GM18511 (cell line): ENCODE measurements around the gene C16orf74.

ENCODE experiments used
- ATAC-seq: cut with Tn5 transposase; IDR thresholded peaks from one replicate; pipeline ENCODE4 v1.9.1; 2021; ENCODE audit warnings: mild to moderate bottlenecking, moderate library complexity; ENCODE audit not compliant: unreplicated experiment

Gene C16orf74

DNA sequence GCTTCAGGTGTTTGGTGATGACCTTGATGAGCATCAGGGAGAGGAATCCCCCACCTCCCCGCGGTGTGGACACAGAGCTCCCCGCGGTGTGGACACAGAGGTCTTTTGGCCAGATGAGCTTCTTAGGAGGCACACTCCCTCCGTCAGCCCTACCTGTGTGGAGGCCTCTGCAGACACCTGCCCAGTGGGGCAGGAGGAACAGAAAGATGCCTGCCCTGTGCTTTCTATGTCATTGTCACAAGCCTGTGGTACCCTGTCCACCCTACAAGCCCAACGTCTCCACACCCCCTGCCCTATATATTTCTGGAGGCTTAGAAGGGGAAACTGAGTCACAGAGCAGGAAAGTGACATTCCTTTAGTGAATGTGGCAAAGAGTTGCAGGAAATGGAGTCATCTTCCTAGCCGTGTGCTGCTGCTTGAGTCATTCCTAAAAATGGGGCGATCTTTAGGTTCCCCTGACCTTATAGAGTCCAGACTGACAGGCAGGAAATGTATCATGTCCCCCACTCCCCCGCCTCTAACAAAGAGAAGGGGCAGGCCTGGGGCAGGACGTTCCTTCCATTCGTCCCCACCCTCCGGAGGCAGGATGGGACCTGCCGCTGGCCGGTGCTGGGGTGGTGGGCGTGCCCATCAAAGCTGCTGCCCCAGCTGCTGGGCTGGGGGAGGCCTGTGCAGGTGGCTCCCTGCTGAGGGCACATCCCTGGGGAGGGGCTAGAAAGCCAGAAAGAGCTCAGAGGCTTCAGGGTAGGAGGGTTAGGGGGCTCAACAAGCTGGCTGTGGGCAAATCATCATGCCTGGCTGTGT lies 1.0 kb upstream of the C16orf74 start:
- ATAC-seq: no peak

DNA sequence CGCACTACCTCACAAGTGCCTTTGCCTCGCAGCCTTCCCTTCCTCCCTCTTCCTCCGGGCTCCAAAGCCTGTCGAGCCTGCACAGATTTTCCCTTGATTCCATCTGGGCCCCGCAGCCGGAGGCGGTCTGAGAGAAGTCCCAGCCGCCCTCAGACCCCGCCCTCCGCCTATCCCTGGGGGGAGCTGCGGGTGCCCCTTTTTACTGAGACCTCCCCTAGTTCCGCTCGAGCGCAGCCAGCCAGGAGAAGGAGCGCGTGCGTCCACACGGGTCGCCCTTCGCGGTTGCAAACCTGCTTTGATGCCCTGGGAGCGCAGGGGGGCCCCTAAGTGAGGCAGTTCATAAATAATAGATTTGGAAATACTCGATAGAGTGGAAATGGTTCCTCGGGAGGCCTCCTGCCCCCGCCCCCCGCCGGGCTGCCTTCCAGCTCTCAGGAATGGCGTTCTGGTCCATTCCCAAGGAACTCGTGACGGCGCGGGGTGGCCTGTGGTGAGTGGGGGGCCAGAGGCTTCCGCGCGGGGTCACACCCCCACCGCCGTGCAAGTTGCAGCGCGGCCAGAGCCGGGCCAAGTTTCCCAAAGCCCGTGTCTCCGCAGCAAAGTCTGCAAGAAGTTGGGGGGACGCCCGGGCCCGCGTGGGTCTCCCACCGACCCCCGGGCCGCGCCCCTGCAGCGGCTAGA lies 610 bp downstream of the C16orf74 start:
- no peak for ATAC-seq

GRCh38 chr16:85749771-85750145 lies 1.1 kb downstream of the C16orf74 start:
- ATAC-seq: no peak

DNA sequence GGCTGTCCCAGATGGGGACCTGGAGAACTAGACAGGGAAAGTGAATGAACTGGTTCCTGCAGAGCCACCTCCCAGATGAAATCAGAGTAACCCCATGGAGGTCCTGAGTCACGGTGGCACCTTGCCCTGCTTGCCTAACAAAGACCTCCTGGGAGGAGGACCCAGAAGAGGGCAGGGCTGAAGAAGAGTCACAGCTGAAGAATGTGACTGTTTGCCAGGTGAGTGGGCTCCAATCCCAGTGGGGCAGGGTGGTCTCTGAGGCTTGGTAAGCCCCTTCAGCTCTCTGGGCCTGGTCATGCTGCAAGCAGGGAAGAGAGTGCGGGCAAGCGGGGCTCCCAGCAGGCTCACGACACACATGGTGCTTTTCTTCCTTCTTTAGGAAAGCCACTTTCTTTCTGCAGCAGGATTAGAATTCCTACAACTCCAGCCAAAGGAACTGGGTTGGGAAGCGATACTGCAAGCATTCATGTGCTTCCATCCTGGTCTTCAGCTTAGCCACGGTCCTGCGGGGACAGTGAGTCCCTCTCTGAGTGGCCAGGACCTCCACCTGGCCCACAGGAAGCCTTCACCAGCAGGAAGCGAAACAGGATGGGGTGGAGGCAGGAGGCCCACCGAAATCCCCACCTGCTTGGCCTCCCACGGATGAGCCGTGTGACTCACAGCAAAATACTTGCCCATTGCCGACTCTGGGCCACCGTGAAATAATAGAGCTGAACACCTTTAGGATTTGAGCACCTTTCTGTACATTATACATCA lies 4.3 kb downstream of the C16orf74 start:
- ATAC-seq: no peak

GRCh38 chr16:85738923-85739715 lies 11.8 kb downstream of the C16orf74 start:
- ATAC-seq: no peak

DNA sequence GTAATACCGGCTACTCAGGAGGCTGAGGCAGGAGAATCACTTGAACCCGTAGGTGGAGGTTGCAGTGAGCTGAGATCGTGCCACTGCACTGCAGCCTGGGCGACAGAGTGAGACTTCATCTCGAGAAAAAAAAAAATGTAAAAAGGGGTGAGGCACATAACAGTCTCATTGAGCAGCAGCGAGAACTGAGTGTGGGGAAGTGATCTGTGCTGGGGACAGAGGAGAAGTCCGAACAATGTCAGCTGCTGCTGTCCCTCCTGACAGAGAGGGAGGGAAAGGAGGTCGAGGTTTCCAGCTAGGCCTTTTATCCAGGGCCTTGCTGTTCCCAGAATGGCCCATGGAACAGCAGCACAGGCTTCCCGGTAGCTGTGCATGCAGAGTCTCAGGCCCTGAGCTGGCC lies 14.0 kb downstream of the C16orf74 start:
- no peak for ATAC-seq

DNA sequence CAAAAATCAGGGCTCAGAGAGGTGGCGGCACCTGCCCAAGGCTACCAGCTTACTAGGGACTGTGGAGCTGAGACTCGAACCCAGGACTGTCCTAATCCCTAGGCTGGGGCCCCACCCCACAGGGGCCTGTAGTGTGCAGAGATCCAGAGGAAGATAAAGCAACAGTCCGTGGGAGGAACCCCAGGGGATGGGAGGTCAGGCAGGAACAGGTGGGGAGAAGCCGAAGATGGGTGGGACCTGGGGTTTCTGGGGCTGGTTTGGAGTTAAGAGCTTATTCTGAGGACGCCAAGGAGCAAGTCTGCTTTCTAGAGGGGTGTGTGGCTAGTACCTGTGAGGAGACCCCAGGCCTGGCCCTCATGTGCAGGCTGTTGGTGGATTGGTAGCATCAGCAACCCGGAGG lies 14.9 kb downstream of the C16orf74 start:
- ATAC-seq: no peak

- ATAC-seq: no peak
Measured at GRCh38 chr16:85735225-85735635, 15.7 kb downstream of the C16orf74 start.

- ATAC-seq: no peak
Measured at GRCh38 chr16:85734311-85735017, 16.4 kb downstream of the C16orf74 start.

GRCh38 chr16:85733839-85734170 lies 17.1 kb downstream of the C16orf74 start:
- ATAC-seq: no peak

DNA sequence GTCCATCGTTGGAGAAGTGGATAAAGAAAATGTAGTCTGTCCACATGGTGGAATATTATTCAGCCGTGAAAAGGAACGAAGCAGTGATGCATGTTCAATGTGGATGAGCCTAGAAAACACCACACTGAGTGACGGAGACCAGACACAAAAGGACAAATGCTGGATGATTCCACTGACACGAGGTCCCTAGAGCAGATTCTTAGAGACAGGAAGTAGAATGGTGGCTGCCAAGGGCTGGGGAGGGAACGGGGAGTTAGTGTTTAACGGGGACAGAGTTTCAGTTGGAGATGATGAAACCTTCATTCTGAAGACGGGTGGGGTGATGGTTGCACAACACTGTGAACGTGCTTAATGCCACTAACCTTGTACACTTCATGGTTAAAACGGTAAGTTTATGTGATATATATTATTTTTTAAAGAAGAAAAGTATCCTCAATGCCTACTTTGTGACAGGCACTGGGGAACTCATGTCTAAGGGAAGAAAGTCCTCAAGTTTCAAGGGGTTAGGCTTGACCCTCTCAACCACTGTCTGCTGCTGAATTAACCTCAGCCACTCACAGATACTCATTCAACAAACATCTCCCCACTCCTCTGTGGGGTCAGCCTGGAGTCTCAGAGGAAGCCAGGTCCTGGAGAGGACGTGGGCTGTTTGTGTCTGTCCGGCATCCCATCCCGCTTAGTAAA lies 17.6 kb downstream of the C16orf74 start:
- no peak for ATAC-seq

GRCh38 chr16:85731179-85731578 lies 19.7 kb downstream of the C16orf74 start:
- ATAC-seq: no peak

GRCh38 chr16:85730186-85730465 lies 20.8 kb downstream of the C16orf74 start:
- ATAC-seq: no peak

- no peak for ATAC-seq
Measured at GRCh38 chr16:85729452-85730185, 21.3 kb downstream of the C16orf74 start.

- ATAC-seq: no peak
Measured at GRCh38 chr16:85728879-85729278, 22.0 kb downstream of the C16orf74 start.

- no peak for ATAC-seq
Measured at GRCh38 chr16:85724936-85725335, 26.0 kb downstream of the C16orf74 start.

- ATAC-seq: no peak
Measured at GRCh38 chr16:85724126-85724879, 26.6 kb downstream of the C16orf74 start.

- ATAC-seq: no peak
Measured at GRCh38 chr16:85722128-85722893, 28.6 kb downstream of the C16orf74 start.
